Raji (cell line): ENCODE measurements around the gene PPM1D.

Source experiments
- POLR2A ChIP-seq: IDR thresholded peaks from 2 replicates; pipeline ENCODE4 v1.6.1; 2011; ENCODE audit warnings: low read depth, low read length, control low read depth; ENCODE audit not compliant: insufficient read depth

Gene PPM1D

DNA sequence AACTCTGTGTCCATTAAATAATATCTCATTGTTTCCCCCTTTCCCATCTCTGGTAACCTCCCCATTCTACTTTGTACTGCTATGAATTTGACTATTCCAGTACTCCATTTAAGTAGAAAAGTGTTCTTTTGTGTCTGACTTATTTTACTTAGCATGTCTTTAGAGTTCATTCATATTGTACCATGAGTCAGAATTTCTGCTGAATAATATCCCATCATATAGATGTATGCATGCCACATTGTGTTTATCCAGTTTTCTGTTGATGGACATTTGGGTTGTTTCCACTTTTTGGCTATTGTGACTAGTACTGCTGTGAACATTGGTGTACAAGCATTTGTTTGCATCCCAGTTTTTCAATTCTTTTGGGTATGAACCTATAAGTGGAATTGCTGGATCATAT is 6.0 kb downstream of the PPM1D start:
- TF ChIP-seq POLR2A: no peak

- TF ChIP-seq POLR2A: no peak
Measured at GRCh38 chr17:60610473-60610872, 10.5 kb downstream of the PPM1D start.

DNA sequence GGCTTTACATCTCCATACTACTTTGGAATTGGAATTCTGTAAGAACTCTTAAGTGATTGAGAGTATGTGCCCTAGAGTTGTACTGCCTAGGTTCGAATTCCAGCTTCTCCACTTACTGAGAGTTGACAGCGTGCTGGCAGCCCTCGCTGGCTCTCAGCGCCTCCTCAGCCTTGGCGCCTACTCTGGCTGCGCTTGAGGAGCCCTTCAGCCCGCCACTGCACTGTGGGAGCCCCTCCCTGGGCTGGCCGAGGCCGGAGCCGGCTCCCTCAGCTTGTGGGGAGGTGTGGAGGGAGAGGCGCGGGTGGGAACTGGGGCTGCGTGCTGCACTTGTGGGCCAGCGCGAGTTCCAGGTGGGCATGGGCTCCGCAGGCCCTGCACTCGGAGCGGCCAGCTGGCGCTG is 13.3 kb downstream of the PPM1D start:
- TF ChIP-seq POLR2A: no peak

DNA sequence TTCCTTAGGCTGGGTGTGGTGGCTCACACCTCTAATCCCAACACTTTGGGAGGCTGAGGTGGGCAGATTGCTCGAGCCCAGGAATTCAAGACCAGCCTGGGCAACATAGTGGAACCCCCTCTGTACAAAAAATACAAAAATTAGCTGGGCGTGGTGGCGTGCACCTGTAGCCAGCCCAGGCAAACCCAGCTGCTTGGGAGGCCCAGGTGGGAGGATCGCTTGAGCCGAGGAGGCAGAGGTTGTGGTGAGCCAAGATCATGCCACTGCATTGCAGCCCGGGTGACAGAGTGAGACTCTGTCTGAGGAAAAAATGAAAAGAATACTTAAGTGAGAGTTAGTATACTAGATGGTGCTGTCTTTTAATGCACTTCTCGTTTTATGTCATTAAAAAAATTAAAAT is 15.1 kb downstream of the PPM1D start:
- TF ChIP-seq POLR2A: no peak

GRCh38 chr17:60615840-60616239 is 15.8 kb downstream of the PPM1D start:
- TF ChIP-seq POLR2A: no peak

DNA sequence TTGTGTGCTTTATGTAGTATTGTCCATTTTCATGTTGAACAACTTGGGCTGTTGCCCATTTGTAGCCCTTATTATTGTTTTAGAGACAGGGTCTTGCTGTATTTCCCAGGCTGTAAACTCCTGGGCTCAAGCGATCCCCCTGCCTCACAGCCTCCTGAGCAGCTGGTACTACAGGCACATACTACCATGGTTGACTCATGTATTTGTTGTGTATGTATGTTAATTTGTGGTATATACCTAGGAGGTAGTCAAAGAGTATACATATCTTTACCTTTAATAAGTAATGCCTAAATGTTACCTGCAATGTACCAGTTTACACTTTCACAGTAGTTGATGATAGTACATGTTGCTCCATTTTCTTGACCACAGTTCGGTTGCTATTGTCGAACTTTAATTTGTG is 18.1 kb downstream of the PPM1D start:
- TF ChIP-seq POLR2A: no peak

GRCh38 chr17:60618854-60619526 is 19.0 kb downstream of the PPM1D start:
- TF ChIP-seq POLR2A: no peak

DNA sequence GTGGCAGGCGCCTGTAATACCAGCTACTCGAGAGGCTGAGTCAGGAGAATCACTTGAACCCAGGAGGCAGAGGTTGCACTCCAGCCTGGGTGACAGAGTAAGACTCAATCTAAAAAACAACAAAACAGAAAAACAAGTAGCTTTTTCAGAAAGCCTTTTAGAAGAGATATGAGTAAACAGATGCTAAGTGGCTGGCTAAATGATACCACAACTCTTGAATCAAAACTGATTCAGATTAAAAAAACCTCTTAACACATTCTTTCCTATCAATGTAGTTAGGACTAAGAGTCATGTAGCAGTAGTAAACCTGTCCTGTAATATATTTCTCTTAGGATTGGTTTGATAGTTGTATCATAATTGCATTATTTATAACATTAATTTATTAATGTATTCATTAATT is 23.0 kb downstream of the PPM1D start:
- TF ChIP-seq POLR2A: no peak

GRCh38 chr17:60623415-60623814 is 23.4 kb downstream of the PPM1D start:
- TF ChIP-seq POLR2A: no peak

DNA sequence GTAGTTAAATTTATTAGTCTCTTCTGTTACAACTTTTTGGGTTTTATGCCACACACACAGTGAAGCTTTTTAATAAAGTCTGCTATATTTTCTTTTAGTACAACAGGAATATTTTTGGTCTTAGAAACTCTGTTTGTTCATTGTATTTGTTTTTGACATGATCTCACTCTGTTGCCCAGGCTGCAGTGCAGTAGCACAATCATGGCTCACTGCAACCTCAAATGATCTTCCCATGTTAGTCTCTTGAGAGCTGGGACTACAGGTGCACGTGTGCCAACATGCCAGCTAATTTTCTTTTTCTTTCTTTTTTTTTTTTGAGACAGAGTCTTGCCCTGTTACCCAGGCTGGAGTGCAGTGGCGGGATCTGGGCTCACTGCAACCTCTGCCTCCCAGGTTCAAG is 27.1 kb downstream of the PPM1D start:
- TF ChIP-seq POLR2A: no peak

GRCh38 chr17:60628252-60628889 is 28.4 kb downstream of the PPM1D start:
- TF ChIP-seq POLR2A: no peak

- no peak for TF ChIP-seq POLR2A
Measured at GRCh38 chr17:60629120-60629519, 29.1 kb downstream of the PPM1D start.

- TF ChIP-seq POLR2A: no peak
Measured at GRCh38 chr17:60630352-60630751, 30.4 kb downstream of the PPM1D start.

GRCh38 chr17:60631119-60631518 is 31.1 kb downstream of the PPM1D start:
- no peak for TF ChIP-seq POLR2A

- TF ChIP-seq POLR2A: no peak
Measured at GRCh38 chr17:60637683-60638082, 37.7 kb downstream of the PPM1D start.

DNA sequence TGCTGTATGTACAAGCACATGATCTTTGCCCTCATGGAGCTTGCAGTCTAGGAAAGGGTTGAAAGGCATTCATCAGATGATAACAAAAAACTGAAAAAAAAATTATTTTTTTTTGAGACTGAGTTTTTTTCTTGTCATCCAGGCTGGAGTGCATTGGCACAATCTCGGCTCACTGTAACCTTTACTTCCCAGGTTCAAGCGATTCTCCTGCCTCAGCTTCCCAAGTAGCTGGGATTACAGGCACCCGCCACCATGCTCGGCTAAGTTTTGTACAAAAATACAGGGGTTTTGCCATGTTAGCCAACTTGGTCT is 39.0 kb downstream of the PPM1D start:
- no peak for TF ChIP-seq POLR2A

DNA sequence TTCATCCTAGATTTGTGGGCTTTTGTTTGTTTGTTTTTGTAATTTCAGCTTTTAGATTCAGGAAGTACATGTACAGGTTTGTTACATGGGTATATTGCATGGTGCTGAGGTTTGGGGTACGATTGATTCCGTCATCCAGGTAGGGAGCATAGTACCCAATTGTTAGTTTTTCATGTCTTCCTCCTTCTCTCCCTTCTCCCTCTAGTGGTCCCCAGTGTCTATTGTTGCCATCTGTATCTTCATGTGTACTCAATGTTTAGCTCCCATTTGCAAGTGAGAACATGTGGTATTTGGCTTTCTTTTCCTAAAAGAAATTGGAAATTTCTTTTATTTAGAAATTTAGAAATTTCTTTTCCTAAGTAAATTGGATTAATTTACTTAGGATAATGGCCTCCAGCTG is 40.5 kb downstream of the PPM1D start:
- TF ChIP-seq POLR2A: no peak
